CD14-positive monocyte (primary cell): Measurements from ENCODE around the gene MAP2. TPM values are rescaled to one million over a fixed set of nuclear protein-coding genes. Genes with fewer than 3 reads are reported as not detected.
"Not testable (repeated sequence)": the region's sequence is repeated elsewhere in the genome, so short reads cannot be mapped to it uniquely, and the experiment has no call there.

ENCODE experiments used
- DNase-seq, 3 donors: peaks; one replicate each; pipeline ENCODE4 v3.0.0-alpha.2; 2011 to 2022
- H2AFZ ChIP-seq: 2 replicates; pipeline ENCODE4 v1.6.0; 2012; ENCODE audit warnings: mild to moderate bottlenecking, low read depth, low read length, inconsistent platforms; ENCODE audit not compliant: insufficient read depth, poor library complexity, severe bottlenecking
- H3K27ac ChIP-seq, 2 donors: 1 replicate in 1 of 2; 2 replicates in 1 of 2; pipeline ENCODE4 v1.5.1; 2012 to 2013; ENCODE audit warnings: low read length in 2 of 2, control low read depth in 1 of 2, inconsistent platforms in 1 of 2, low read depth in 1 of 2, mild to moderate bottlenecking in 1 of 2
- H3K27me3 ChIP-seq, 2 donors: one replicate each; pipeline versions ENCODE4 v1.6.0 to v1.6.1; 2011 to 2013; ENCODE audit warnings: low read length in 2 of 2; ENCODE audit not compliant: control insufficient read depth in 2 of 2, insufficient read depth in 2 of 2
- H3K36me3 ChIP-seq, 2 donors: replicated peaks in 1 of 2; 1 replicate in 1 of 2; 2 replicates in 1 of 2; pipeline versions ENCODE4 v1.5.1 to v1.6.1; 2012 to 2013; ENCODE audit warnings: low read length in 2 of 2, control low read depth in 1 of 2, inconsistent platforms in 1 of 2, mild to moderate bottlenecking in 1 of 2; ENCODE audit not compliant: insufficient read depth in 2 of 2, control insufficient read depth in 1 of 2
- H3K4me1 ChIP-seq, 2 donors: 1 replicate in 1 of 2; 2 replicates in 1 of 2; pipeline versions ENCODE4 v1.5.1 to v1.6.1; 2012 to 2013; ENCODE audit warnings: low read length in 2 of 2, control low read depth in 1 of 2, inconsistent platforms in 1 of 2, mild to moderate bottlenecking in 1 of 2, moderate library complexity in 1 of 2; ENCODE audit not compliant: insufficient read depth in 2 of 2, control insufficient read depth in 1 of 2
- H3K4me2 ChIP-seq: replicated peaks from 2 replicates; pipeline ENCODE3; 2012; ENCODE audit warnings: low read length, moderate library complexity, mild to moderate bottlenecking; ENCODE audit not compliant: poor library complexity, severe bottlenecking; ENCODE audit errors: extremely low read depth
- H3K4me3 ChIP-seq, 3 experiments: fragments of 200-600 bp in 1 of 3; sonication (generic) in 1 of 3; replicated peaks in 1 of 3; 1 replicate in 2 of 3; 2 replicates in 1 of 3; pipeline ENCODE4 v1.5.1; 2011 to 2013; ENCODE audit warnings: low read length in 3 of 3, mild to moderate bottlenecking in 3 of 3, control low read depth in 2 of 3, low read depth in 2 of 3, inconsistent platforms in 1 of 3, moderate library complexity in 1 of 3
- H3K79me2 ChIP-seq: 2 replicates; pipeline ENCODE4 v1.6.0; 2012; ENCODE audit warnings: mild to moderate bottlenecking, control low read depth, inconsistent platforms, low read length, moderate library complexity; ENCODE audit not compliant: insufficient read depth
- H3K9ac ChIP-seq: 2 replicates; pipeline ENCODE4 v1.6.0; 2017; ENCODE audit warnings: low read length, mild to moderate bottlenecking; ENCODE audit not compliant: insufficient read depth, poor library complexity, severe bottlenecking
- H3K9me3 ChIP-seq, 2 donors: replicated peaks in 1 of 2; 1 replicate in 1 of 2; 2 replicates in 1 of 2; pipeline versions ENCODE4 v1.5.1 to v1.6.1; 2012 to 2013; ENCODE audit warnings: low read length in 2 of 2, control low read depth in 1 of 2; ENCODE audit not compliant: control insufficient read depth in 1 of 2, insufficient read depth in 1 of 2
- H4K20me1 ChIP-seq: 2 replicates; pipeline ENCODE4 v1.6.0; 2012; ENCODE audit warnings: mild to moderate bottlenecking, low read length, control low read depth, moderate library complexity; ENCODE audit not compliant: insufficient read depth
- H3K27ac Mint-ChIP-seq, 7 donors: one replicate each; pipeline ENCODE4 v1.8.0; 2020; ENCODE audit warnings: mild to moderate bottlenecking in 7 of 7, mixed read lengths in 7 of 7, moderate library complexity in 6 of 7, inconsistent platforms in 2 of 7
- H3K27me3 Mint-ChIP-seq, 3 donors: one replicate each; pipeline ENCODE4 v1.8.0; 2021 to 2022; ENCODE audit warnings: low read depth in 3 of 3, mild to moderate bottlenecking in 3 of 3, mixed read lengths in 3 of 3, moderate library complexity in 3 of 3, inconsistent platforms in 1 of 3
- H3K36me3 Mint-ChIP-seq, 2 donors: one replicate each; pipeline ENCODE4 v1.8.0; 2020; ENCODE audit warnings: mixed read lengths in 2 of 2, inconsistent platforms in 1 of 2, mild to moderate bottlenecking in 1 of 2
- H3K4me1 Mint-ChIP-seq: one replicate; pipeline ENCODE4 v1.8.0; 2020; ENCODE audit warnings: mild to moderate bottlenecking, mixed read lengths
- H3K4me3 Mint-ChIP-seq, 2 donors: one replicate each; pipeline ENCODE4 v1.8.0; 2020; ENCODE audit warnings: mild to moderate bottlenecking in 2 of 2, mixed read lengths in 2 of 2, moderate library complexity in 1 of 2
- H3K9me3 Mint-ChIP-seq, 7 donors: one replicate each; pipeline ENCODE4 v1.8.0; 2020 to 2022; ENCODE audit warnings: mixed read lengths in 7 of 7, mild to moderate bottlenecking in 6 of 7, moderate library complexity in 6 of 7, inconsistent platforms in 2 of 7
- WGBS: methylation state at CpG from one replicate; pipeline ENCODE4 v1.1.5; 2013; ENCODE audit warnings: missing lambda C conversion rate; ENCODE audit not compliant: insufficient coverage; 5-methylcytosine and 5-hydroxymethylcytosine counted together
- intact Hi-C, 2 donors: fragments of 100-400 bp; cut with micrococcal nuclease; formaldehyde crosslinking; loops; one replicate each; pipeline versions ENCODE4 v1.15.0 to v1.15.1; 2023
- polyA plus RNA-seq, 3 donors: library from polyadenylated mRNA; depleted of rRNA in 1 of 3; unstranded in 2 of 3; stranded (reverse) in 1 of 3; fragments of 300-500 nt in 2 of 3; fragments of >200 nt in 1 of 3; fragmentation: Illumina TruSeq in 2 of 3; gene quantifications; 1 replicate in 2 of 3; 2 replicates in 1 of 3; pipeline ENCODE4 v1.2.3, GENCODE V29; 2012 to 2021
- TF ChIP-seq, protein P1 (sequence below): fragments of 200-600 bp; IDR thresholded peaks from one replicate; pipeline ENCODE4 v1.8.0; 2022; ENCODE audit warnings: antibody characterized with exemption, mild to moderate bottlenecking

The MAP2 gene
- polyA plus RNA-seq, 3 donors: not detected

DNA sequence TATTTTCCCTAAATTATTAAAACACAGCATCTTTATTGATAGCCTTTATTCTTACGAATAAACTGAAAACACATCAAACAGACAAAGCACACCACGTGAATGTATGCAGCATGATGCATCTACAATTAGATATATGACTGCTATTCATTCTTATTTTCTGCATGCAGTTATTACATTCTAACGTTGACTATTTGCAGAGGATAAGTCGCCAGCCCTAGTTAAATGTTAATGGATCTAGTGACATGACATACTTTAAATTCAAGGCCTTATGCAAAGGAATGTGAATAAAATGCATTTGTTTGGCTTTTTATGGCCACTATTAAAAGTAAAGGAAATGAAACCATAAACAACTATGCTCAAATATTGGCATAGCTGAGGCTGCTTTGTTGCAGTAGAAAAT lies 172.4 kb downstream of the MAP2 start:
- no CpG with 5 or more reads among the region's 4 CpGs for WGBS

DNA sequence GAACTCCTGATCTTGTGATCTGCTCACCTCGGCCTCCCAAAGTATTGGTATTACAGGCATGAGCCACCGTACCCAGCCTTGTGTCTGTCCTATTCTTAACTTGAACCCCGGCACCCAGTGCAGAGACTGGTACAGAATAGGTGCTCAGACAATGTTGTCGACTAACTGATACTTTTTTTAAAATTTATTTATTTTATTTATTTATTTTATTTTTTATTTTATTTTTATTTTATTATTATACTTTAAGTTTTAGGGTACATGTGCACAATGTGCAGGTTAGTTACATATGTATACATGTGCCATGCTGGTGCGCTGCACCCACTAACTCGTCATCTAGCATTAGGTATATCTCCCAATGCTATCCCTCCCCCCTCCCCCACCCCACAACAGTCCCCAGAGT lies 174.4 kb downstream of the MAP2 start:
- H3K27ac ChIP-seq, H3K9me3 ChIP-seq, H3K36me3 ChIP-seq, H3K4me2 ChIP-seq, H3K79me2 ChIP-seq, intact Hi-C loops, H3K36me3 Mint-ChIP-seq, H3K4me3 ChIP-seq, H4K20me1 ChIP-seq, DNase-seq, H3K27me3 Mint-ChIP-seq, H3K27ac Mint-ChIP-seq, H3K27me3 ChIP-seq, H3K4me1 ChIP-seq, H3K4me1 Mint-ChIP-seq, H3K4me3 Mint-ChIP-seq, H3K9ac ChIP-seq, H2AFZ ChIP-seq, H3K9me3 Mint-ChIP-seq: not testable (repeated sequence)
- WGBS: 83% methylated on average over 1 of the region's 6 CpGs

More for the DNA sequence above, 172.4 kb downstream of the MAP2 start:
- Histone ChIP-seq H3K27me3 (no peaks in the 10 kb centered on the region), H2AFZ (no peak overlapping the region), H3K4me2 (no peak overlapping the region), H3K27ac (no peak overlapping the region), H3K9me3 (no peaks in the 10 kb centered on the region), H3K4me1 (no peaks in the 10 kb centered on the region), H4K20me1 (no peaks in the 10 kb centered on the region), H3K9ac (no peak overlapping the region), H3K4me3 (no peak overlapping the region), H3K79me2 (no peaks in the 10 kb centered on the region), H3K36me3 (no peaks in the 10 kb centered on the region)
- Mint-ChIP-seq H3K36me3 (no peaks in the 10 kb centered on the region), H3K27ac (no peak overlapping the region), H3K9me3 (peaks cover 0 to 3% (median 0%) of the 10 kb centered on the region in 7 donors), H3K4me3 (no peak overlapping the region), H3K4me1 (no peaks in the 10 kb centered on the region), H3K27me3 (peaks cover 0 to 2% (median 0%) of the 10 kb centered on the region in 3 donors)
- intact Hi-C loops: no loop called here
- TF ChIP-seq, protein P1, sequence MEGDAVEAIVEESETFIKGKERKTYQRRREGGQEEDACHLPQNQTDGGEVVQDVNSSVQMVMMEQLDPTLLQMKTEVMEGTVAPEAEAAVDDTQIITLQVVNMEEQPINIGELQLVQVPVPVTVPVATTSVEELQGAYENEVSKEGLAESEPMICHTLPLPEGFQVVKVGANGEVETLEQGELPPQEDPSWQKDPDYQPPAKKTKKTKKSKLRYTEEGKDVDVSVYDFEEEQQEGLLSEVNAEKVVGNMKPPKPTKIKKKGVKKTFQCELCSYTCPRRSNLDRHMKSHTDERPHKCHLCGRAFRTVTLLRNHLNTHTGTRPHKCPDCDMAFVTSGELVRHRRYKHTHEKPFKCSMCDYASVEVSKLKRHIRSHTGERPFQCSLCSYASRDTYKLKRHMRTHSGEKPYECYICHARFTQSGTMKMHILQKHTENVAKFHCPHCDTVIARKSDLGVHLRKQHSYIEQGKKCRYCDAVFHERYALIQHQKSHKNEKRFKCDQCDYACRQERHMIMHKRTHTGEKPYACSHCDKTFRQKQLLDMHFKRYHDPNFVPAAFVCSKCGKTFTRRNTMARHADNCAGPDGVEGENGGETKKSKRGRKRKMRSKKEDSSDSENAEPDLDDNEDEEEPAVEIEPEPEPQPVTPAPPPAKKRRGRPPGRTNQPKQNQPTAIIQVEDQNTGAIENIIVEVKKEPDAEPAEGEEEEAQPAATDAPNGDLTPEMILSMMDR: no peak
- DNase-seq: no peak
